Measurements from ENCODE around the gene SLC6A19.

The SLC6A19 gene

DNA sequence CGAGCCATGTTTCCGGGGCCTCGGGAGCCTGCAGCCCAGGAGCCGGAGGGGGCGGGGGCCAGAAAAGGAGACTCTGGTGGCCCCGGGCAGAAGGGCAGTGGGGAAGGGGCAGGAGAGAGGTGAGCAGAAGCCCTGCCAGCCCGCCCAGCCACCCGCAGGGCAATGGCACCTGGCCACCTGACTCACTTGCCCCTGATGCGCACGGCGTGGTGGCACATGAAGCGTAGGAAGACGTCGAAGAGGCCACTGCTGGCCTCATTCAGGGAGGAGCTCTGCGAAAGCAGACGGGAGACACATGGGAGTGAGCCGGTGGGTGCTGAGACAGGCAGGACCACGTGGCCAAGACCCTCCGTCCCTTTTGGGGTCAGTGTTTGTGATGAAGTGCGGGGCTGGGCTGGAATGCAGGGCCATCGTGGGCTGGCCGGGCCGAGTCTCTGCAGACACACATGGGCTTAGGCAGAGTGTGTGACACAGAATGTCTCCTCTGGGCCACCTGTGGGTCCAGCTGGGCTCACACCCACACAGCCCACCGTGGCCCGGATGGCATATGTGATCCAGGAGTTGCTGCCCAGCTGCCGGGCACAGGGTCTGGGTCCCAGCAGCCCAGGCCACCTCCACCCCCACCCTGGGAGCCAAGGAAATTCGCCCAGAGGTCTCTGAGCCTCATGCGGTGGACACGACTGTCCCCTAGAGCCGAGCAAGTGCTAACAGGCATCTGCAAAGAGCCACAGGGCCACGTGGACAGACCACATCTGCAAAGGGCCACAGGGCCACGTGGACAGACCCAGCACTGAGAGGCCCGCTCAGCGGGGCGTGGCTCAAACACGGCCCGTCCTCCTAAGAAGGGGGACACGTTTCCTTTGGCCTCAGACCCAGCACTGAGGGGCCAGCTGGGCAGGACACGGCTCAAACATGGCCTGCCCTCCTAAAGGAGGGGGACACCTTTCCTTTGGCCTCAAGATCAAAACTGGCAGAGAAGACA, 69.8 kb downstream of the SLC6A19 start:
- no peak for DNase-seq

DNA sequence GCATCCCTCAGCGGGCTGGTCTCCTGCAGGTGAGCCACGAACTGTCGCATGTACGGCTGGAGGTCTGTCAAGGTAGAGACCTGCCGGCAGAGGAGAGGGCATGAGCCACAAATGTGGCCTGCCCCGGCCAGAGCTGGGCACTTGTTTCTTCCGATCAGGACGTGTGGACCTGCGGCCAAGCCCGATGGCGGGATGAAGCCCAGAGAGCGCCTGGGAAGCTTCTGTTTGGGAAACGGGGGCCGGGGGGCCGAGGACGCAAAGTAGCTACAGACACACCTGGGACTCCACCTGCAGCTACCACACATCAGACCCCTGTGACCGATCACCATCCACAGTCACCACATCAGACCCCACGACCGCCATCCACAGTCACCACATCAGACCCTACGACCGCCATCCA, 70.8 kb downstream of the SLC6A19 start:
- DNase-seq, result no peak

DNA sequence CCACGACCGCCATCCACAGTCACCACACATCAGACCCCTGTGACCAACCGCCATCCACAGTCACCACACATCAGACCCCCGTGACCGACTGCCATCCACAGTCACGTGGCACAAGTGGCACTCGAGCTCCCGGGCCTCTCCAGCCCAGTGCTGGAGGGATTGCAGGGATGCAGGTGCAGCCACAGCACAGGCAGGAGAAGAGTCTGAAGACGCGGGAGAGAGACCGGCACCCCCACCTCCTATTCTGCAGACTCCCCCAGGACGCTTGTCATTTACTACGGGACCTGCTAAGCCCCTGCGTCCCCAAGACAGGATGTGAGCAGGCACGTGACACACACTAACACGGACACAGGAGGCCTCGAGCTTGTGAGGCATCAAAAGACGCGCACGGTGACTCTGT, 72.3 kb downstream of the SLC6A19 start:
- DNase-seq, result no peak

DNA sequence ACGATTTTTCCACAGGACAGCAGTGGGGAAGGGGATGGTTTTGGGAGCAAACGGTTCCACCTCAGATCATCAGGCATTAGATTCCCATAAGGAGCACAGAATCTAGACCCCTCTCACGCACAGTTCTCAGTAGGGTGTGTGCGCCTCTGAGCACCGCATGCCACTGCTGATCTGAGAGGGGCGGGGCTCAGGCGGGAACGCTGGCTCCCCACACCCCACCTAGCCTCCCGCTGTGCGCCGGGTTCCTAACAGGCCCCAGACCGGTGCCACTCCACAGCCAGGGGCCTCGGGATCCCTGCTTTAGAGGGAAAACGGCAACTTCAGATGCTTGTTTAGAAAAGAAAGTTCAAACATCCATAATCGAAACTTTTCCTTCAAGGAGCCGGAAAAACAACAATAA, 73.1 kb downstream of the SLC6A19 start:
- no peak for DNase-seq

Data from stimulated activated naive CD4-positive, alpha-beta T cell (primary cell).